IMR-90 (cell line): ENCODE results near the gene CYP4F8. TPM values are rescaled to one million over a fixed set of nuclear protein-coding genes. Genes with fewer than 3 reads are reported as not detected.

Source experiments
- ATAC-seq: fragments of 200-7000 bp; cut with Tn5 transposase; 2 replicates; pipeline ENCODE4 v1.9.1; 2020; ENCODE audit warnings: low read depth, mild to moderate bottlenecking, moderate library complexity
- BruUV-seq: library from RNA; stranded (reverse); fragments of 400-500 nt; replicated peaks from 2 replicates; lab custom pipeline; 2021; lab: Mats Ljungman, UMichigan
- CTCF ChIA-PET: fragments of 300-600 bp; formaldehyde crosslinking; extraction: SDS; loops from one replicate; lab custom pipeline; 2021; ENCODE audit warnings: antibody characterized with exemption; lab: Yijun Ruan, JAX
- POLR2A ChIA-PET: fragments of 300-600 bp; sonication (Branson Sonifier 250); formaldehyde crosslinking; loops from one replicate; lab custom pipeline; 2022; ENCODE audit warnings: antibody characterized with exemption; ENCODE audit not compliant: unreplicated experiment; lab: Charles Lee
- DNase-seq: peaks from one replicate; pipeline ENCODE4 v3.0.0; 2013
- H2AFZ ChIP-seq: replicated peaks from 2 replicates; pipeline ENCODE3; 2013; ENCODE audit warnings: low read length, mild to moderate bottlenecking; ENCODE audit not compliant: poor library complexity
- H2AK5ac ChIP-seq: 2 replicates; pipeline ENCODE4 v1.6.1; 2013; ENCODE audit warnings: low read depth, low read length, inconsistent platforms
- H2AK9ac ChIP-seq: replicated peaks from 2 replicates; pipeline ENCODE3; 2013; ENCODE audit warnings: mild to moderate bottlenecking, low read depth, low read length, moderate library complexity; ENCODE audit not compliant: poor library complexity
- H2BK120ac ChIP-seq: 2 replicates; pipeline ENCODE4 v1.6.1; 2013; ENCODE audit warnings: low read depth, low read length, inconsistent platforms
- H2BK15ac ChIP-seq: 3 replicates; pipeline ENCODE4 v1.6.1; 2013; ENCODE audit warnings: low read depth, low read length, inconsistent platforms
- H2BK20ac ChIP-seq: 2 replicates; pipeline ENCODE4 v1.6.1; 2013; ENCODE audit warnings: low read depth, mild to moderate bottlenecking, inconsistent platforms, low read length, moderate library complexity
- H2BK5ac ChIP-seq: 2 replicates; pipeline ENCODE4 v1.6.1; 2013; ENCODE audit warnings: mild to moderate bottlenecking, low read depth, low read length, inconsistent platforms; ENCODE audit not compliant: poor library complexity, severe bottlenecking
- H3K14ac ChIP-seq: replicated peaks from 2 replicates; pipeline ENCODE4 v1.6.1; 2013; ENCODE audit warnings: low read depth, low read length, inconsistent platforms
- H3K18ac ChIP-seq: 2 replicates; pipeline ENCODE4 v1.6.1; 2013; ENCODE audit warnings: low read depth, low read length, control low read depth
- H3K23ac ChIP-seq: 2 replicates; pipeline ENCODE4 v1.6.1; 2013; ENCODE audit warnings: low read depth, low read length, inconsistent platforms
- H3K27ac ChIP-seq: 2 replicates; pipeline ENCODE4 v1.5.1; 2013; ENCODE audit warnings: mild to moderate bottlenecking, control low read depth, low read length; ENCODE audit not compliant: insufficient read depth
- H3K27me3 ChIP-seq: 2 replicates; pipeline ENCODE4 v1.6.1; 2013; ENCODE audit warnings: low read length; ENCODE audit not compliant: control insufficient read depth, insufficient read depth
- H3K36me3 ChIP-seq: 2 replicates; pipeline ENCODE4 v1.6.1; 2013; ENCODE audit warnings: low read length, mixed read lengths; ENCODE audit not compliant: control insufficient read depth, insufficient read depth
- H3K4ac ChIP-seq: 2 replicates; pipeline ENCODE4 v1.6.1; 2013; ENCODE audit warnings: low read depth, low read length, inconsistent platforms
- H3K4me1 ChIP-seq: 2 replicates; pipeline ENCODE4 v1.6.1; 2013; ENCODE audit warnings: low read length, mixed read lengths; ENCODE audit not compliant: control insufficient read depth, insufficient read depth
- H3K4me2 ChIP-seq: 2 replicates; pipeline ENCODE4 v1.6.1; 2013; ENCODE audit warnings: low read depth, mild to moderate bottlenecking, control low read depth, low read length, moderate library complexity
- H3K4me3 ChIP-seq: 2 replicates; pipeline ENCODE4 v1.5.1; 2013; ENCODE audit warnings: low read depth, mild to moderate bottlenecking, control low read depth, low read length, moderate library complexity; ENCODE audit not compliant: insufficient read depth
- H3K56ac ChIP-seq: 2 replicates; pipeline ENCODE4 v1.6.1; 2013; ENCODE audit warnings: low read length, inconsistent platforms; ENCODE audit not compliant: insufficient read depth; ENCODE audit errors: extremely low read depth
- H3K79me1 ChIP-seq, 2 experiments: 2 replicates each; pipeline ENCODE4 v1.6.1; 2013; ENCODE audit warnings: low read length in 2 of 2, inconsistent platforms in 1 of 2, low read depth in 1 of 2
- H3K9ac ChIP-seq: 2 replicates; pipeline ENCODE4 v1.6.1; 2013; ENCODE audit warnings: low read depth, low read length, control low read depth
- H3K9me1 ChIP-seq: 2 replicates; pipeline ENCODE4 v1.6.1; 2013; ENCODE audit warnings: low read length, inconsistent platforms; ENCODE audit not compliant: insufficient read depth
- H3K9me3 ChIP-seq: 2 replicates; pipeline ENCODE4 v1.6.1; 2013; ENCODE audit warnings: low read length; ENCODE audit not compliant: control insufficient read depth, insufficient read depth
- H4K20me1 ChIP-seq: 2 replicates; pipeline ENCODE4 v1.6.1; 2013; ENCODE audit warnings: low read length, inconsistent platforms; ENCODE audit not compliant: insufficient read depth
- H4K5ac ChIP-seq: 2 replicates; pipeline ENCODE4 v1.6.1; 2013; ENCODE audit warnings: mild to moderate bottlenecking, low read depth, low read length, control low read depth
- H4K8ac ChIP-seq, 2 experiments: 2 replicates each; pipeline ENCODE4 v1.6.1; 2013; ENCODE audit warnings: low read depth in 2 of 2, low read length in 2 of 2, control low read depth in 1 of 2, inconsistent platforms in 1 of 2
- H4K91ac ChIP-seq: 2 replicates; pipeline ENCODE4 v1.6.1; 2013; ENCODE audit warnings: low read depth, low read length, inconsistent platforms; ENCODE audit not compliant: insufficient read depth
- BHLHE40 ChIP-seq: fragments of 150-350 bp; IDR thresholded peaks from 2 replicates; pipeline ENCODE4 v1.6.1; 2016; ENCODE audit warnings: mild to moderate bottlenecking, low read depth, low read length
- CEBPB ChIP-seq: IDR thresholded peaks from 2 replicates; pipeline ENCODE4 v1.6.1; 2012; ENCODE audit warnings: low read depth, low read length, improper control_type of control experiment
- CHD1 ChIP-seq: IDR thresholded peaks from 2 replicates; pipeline ENCODE4 v1.6.1; 2012; ENCODE audit warnings: low read depth, low read length, improper control_type of control experiment
- CTCF ChIP-seq: conservative IDR thresholded peaks from 2 replicates; pipeline ENCODE4 v1.5.1; 2012; ENCODE audit warnings: mild to moderate bottlenecking, low read depth, low read length, improper control_type of control experiment
- ELK1 ChIP-seq: fragments of 150-350 bp; IDR thresholded peaks from 2 replicates; pipeline ENCODE4 v1.6.1; 2016; ENCODE audit warnings: low read depth, mild to moderate bottlenecking, low read length, moderate library complexity, borderline replicate concordance
- FOS ChIP-seq: fragments of 150-350 bp; IDR thresholded peaks from 2 replicates; pipeline ENCODE4 v1.6.1; 2016; ENCODE audit warnings: low read depth, low read length
- MAFK ChIP-seq: IDR thresholded peaks from 2 replicates; pipeline ENCODE4 v1.6.1; 2012; ENCODE audit warnings: low read depth, low read length, improper control_type of control experiment
- MAZ ChIP-seq: IDR thresholded peaks from 2 replicates; pipeline ENCODE4 v1.6.1; 2012; ENCODE audit warnings: low read depth, mild to moderate bottlenecking, low read length, improper control_type of control experiment, moderate library complexity, borderline replicate concordance
- MXI1 ChIP-seq: IDR thresholded peaks from 2 replicates; pipeline ENCODE4 v1.6.1; 2012; ENCODE audit warnings: low read depth, mild to moderate bottlenecking, low read length, moderate library complexity, borderline replicate concordance
- NFE2L2 ChIP-seq: fragments of 150-350 bp; IDR thresholded peaks from 2 replicates; pipeline ENCODE4 v1.6.1; 2016; ENCODE audit warnings: low read depth, mild to moderate bottlenecking, low read length
- POLR2A ChIP-seq: IDR thresholded peaks from 2 replicates; pipeline ENCODE4 v1.6.1; 2012; ENCODE audit warnings: mild to moderate bottlenecking, low read depth, low read length
- RAD21 ChIP-seq: IDR thresholded peaks from 2 replicates; pipeline ENCODE4 v1.6.1; 2012; ENCODE audit warnings: low read length, improper control_type of control experiment
- RCOR1 ChIP-seq: IDR thresholded peaks from 2 replicates; pipeline ENCODE4 v1.6.1; 2012; ENCODE audit warnings: mild to moderate bottlenecking, low read length, improper control_type of control experiment; ENCODE audit not compliant: insufficient replicate concordance
- RFX5 ChIP-seq: IDR thresholded peaks from 2 replicates; pipeline ENCODE4 v1.8.0; 2012; ENCODE audit warnings: low read depth, mild to moderate bottlenecking, low read length, moderate library complexity
- SMC3 ChIP-seq: fragments of 150-350 bp; IDR thresholded peaks from 2 replicates; pipeline ENCODE4 v1.6.1; 2016; ENCODE audit warnings: low read depth, mild to moderate bottlenecking, antibody characterized with exemption, low read length, moderate library complexity
- USF2 ChIP-seq: fragments of 150-350 bp; IDR thresholded peaks from 2 replicates; pipeline ENCODE4 v1.6.1; 2017; ENCODE audit warnings: mild to moderate bottlenecking, antibody characterized with exemption, low read length, low read depth
- WGBS, 2 experiments: methylation state at CpG; one replicate each; pipeline versions ENCODE4 v1.1.5 to v1.1.7; 2013; ENCODE audit warnings: missing lambda C conversion rate in 2 of 2; ENCODE audit not compliant: insufficient read length in 1 of 2; ENCODE audit errors: extremely low coverage in 2 of 2; 5-methylcytosine and 5-hydroxymethylcytosine counted together
- dilution Hi-C: fragments of 300-500 bp; cut with HindIII; formaldehyde crosslinking; loops from one replicate; pipeline ENCODE4 v1.14.3; 2018; ENCODE audit warnings: low sequenced_read_pairs; ENCODE audit not compliant: unreplicated experiment
- in situ Hi-C: fragments of 300-500 bp; cut with MboI; formaldehyde crosslinking; loops from 3 replicates; pipeline ENCODE4 v1.14.3; 2019; ENCODE audit warnings: low sequenced_read_pairs, inconsistent platforms, mixed read lengths
- intact Hi-C: fragments of 100-400 bp; cut with micrococcal nuclease; formaldehyde crosslinking; loops from 2 replicates; pipeline ENCODE4 v1.10.0; 2022
- polyA plus RNA-seq, 3 experiments: library from polyadenylated mRNA; depleted of rRNA; stranded (reverse); fragments of >200 nt; gene quantifications; 2 replicates each; pipeline ENCODE4 v1.2.3, GENCODE V29; 2012; ENCODE audit warnings: low replicate concordance in 1 of 3
- total RNA-seq: library from RNA; depleted of rRNA; stranded (reverse); fragments of >200 nt; gene quantifications from 2 replicates; pipeline ENCODE4 v1.2.3, GENCODE V29; 2012

Gene CYP4F8
- total and polyA plus RNA-seq, 2 of the 4 experiments (the other 2 are of a cell fraction), result not detected

- dilution Hi-C loops (no loop called here), in situ Hi-C loops (loop anchor here (25.0 kb wide), 2 partner anchors 551 to 776 kb away; partner anchors contain the start of genes AP1M1 and FAM32A), intact Hi-C loops (no loop called here)
- H3K56ac ChIP-seq, result no peak overlapping the region
- H2BK15ac ChIP-seq, result no peak overlapping the region
- no peaks in the 10 kb centered on the region for H4K20me1 ChIP-seq
- CTCF ChIA-PET, result no interaction called here
- H4K5ac ChIP-seq, result no peak overlapping the region
- BruUV-seq, result no TSS peak
- H3K36me3 ChIP-seq, result no peaks in the 10 kb centered on the region
- POLR2A ChIA-PET, result no interaction called here
- no peak overlapping the region for H3K27ac ChIP-seq
- no peak for DNase-seq
- ATAC-seq, result no peak
- peaks cover 11% of the 10 kb centered on the region; the same call in 1 of the 2 replicates for H3K9me3 ChIP-seq
- no peak overlapping the region for H2BK5ac ChIP-seq
- H3K23ac ChIP-seq, result no peak overlapping the region
- no peak overlapping the region for H3K14ac ChIP-seq
- TF ChIP-seq BHLHE40, result no peak
- TF ChIP-seq FOS, result no peak
- no peak for TF ChIP-seq RFX5
- no peak for TF ChIP-seq RAD21
- TF ChIP-seq SMC3, result no peak
- no peak for TF ChIP-seq CTCF
- TF ChIP-seq CHD1, result no peak
- no peak for TF ChIP-seq MAFK
- TF ChIP-seq USF2, result no peak
- no peak for TF ChIP-seq MXI1
- no peak for TF ChIP-seq RCOR1
- TF ChIP-seq NFE2L2, result no peak
- TF ChIP-seq ELK1, result no peak
- TF ChIP-seq MAZ, result no peak
- no peak for TF ChIP-seq CEBPB
- TF ChIP-seq POLR2A, result no peak
- H3K79me1 ChIP-seq, result no peaks in the 10 kb centered on the region
- no peaks in the 10 kb centered on the region for H3K9me1 ChIP-seq
- H3K18ac ChIP-seq, result no peak overlapping the region
- no peak overlapping the region for H4K8ac ChIP-seq
- H3K4me3 ChIP-seq, result no peak overlapping the region
- no peak overlapping the region for H2AK5ac ChIP-seq
- WGBS, 2 experiments, result 71% methylated on average over 1 of the region's 2 CpGs; no CpG with 5 or more reads in 1 of the 2 experiments
- no peak overlapping the region for H3K4ac ChIP-seq
- H2BK120ac ChIP-seq, result no peak overlapping the region
- H2AK9ac ChIP-seq, result no peak overlapping the region
- H2AFZ ChIP-seq, result no peak overlapping the region
- no peaks in the 10 kb centered on the region for H3K4me1 ChIP-seq
- no peak overlapping the region for H4K91ac ChIP-seq
- no peaks in the 10 kb centered on the region for H3K27me3 ChIP-seq
- H2BK20ac ChIP-seq, result no peak overlapping the region
- no peak overlapping the region for H3K9ac ChIP-seq
- no peak overlapping the region for H3K4me2 ChIP-seq
Observed at GRCh38 chr19:15636026-15636425, 21.0 kb downstream of the CYP4F8 start.
